Measurements from ENCODE around the gene PRRG2.

- TF ChIP-seq CTCF (conservative IDR thresholded peaks at IDR 0.05) = no peak
- TF ChIP-seq ZFX (IDR thresholded peaks at IDR 0.05) = no peak
These were observed 21.7 kb downstream of the PRRG2 start for GRCh38 chr19:49602806-49603205.
